Esophagus muscularis mucosa (tissue), 4 donors: ENCODE results near the gene AGPAT4. TPM values are rescaled to one million over a fixed set of nuclear protein-coding genes. Genes with fewer than 3 reads are reported as not detected.
A peak's percentile ranks its signal among the peaks of the same experiment; 100 is the strongest.

ENCODE experiments used
- DNase-seq: peaks from one replicate; pipeline ENCODE4 v3.0.0-alpha.2; 2017; ENCODE audit errors: extremely low spot score
- H3K27ac ChIP-seq, 4 donors: fragments of 200-600 bp; sonication (generic); replicated peaks in 1 of 4; 1 replicate in 3 of 4; 2 replicates in 1 of 4; pipeline ENCODE4 v1.5.1; 2016 to 2019; ENCODE audit warnings: mild to moderate bottlenecking in 1 of 4
- H3K27me3 ChIP-seq, 4 donors: fragments of 200-600 bp; sonication (generic); one replicate each; pipeline versions ENCODE4 v1.5.1 to v1.6.0; 2016 to 2019
- H3K36me3 ChIP-seq, 4 donors: fragments of 200-600 bp; sonication (generic); one replicate each; pipeline ENCODE4 v1.5.1; 2016 to 2019
- H3K4me1 ChIP-seq, 4 donors: fragments of 200-600 bp; sonication (generic); one replicate each; pipeline ENCODE4 v1.5.1; 2016 to 2019
- H3K4me3 ChIP-seq, 4 donors: fragments of 200-600 bp; sonication (generic); 1 replicate in 2 of 4; 2 replicates in 2 of 4; pipeline ENCODE4 v1.5.1; 2016 to 2019; ENCODE audit warnings: mild to moderate bottlenecking in 4 of 4, moderate library complexity in 1 of 4
- H3K9me3 ChIP-seq, 4 donors: fragments of 200-600 bp; sonication (generic); 1 replicate in 3 of 4; 2 replicates in 1 of 4; pipeline ENCODE4 v1.5.1; 2016 to 2019
- EP300 ChIP-seq: sonication (generic); formaldehyde crosslinking; IDR thresholded peaks from one replicate; pipeline ENCODE4 v1.6.1; 2017; ENCODE audit warnings: antibody characterized with exemption
- POLR2A ChIP-seq: fragments of 450-650 bp; IDR thresholded peaks from one replicate; pipeline ENCODE4 v1.6.1; 2017; ENCODE audit warnings: antibody characterized with exemption, moderate library complexity, mild to moderate bottlenecking, low read depth
- POLR2AphosphoS5 ChIP-seq, 2 donors: sonication (generic); formaldehyde crosslinking; IDR thresholded peaks; one replicate each; pipeline ENCODE4 v1.6.1; 2017; ENCODE audit warnings: antibody characterized with exemption in 2 of 2
- WGBS: methylation state at CpG from one replicate; pipeline ENCODE4 v1.1.5; 2018; 5-methylcytosine and 5-hydroxymethylcytosine counted together
- intact Hi-C: fragments of 100-400 bp; cut with DNase I; formaldehyde crosslinking; loops from one replicate; pipeline ENCODE4 v1.15.1; 2023
- total RNA-seq, 4 donors: library from RNA; depleted of rRNA; stranded (reverse); fragments of >200 nt; gene quantifications; one replicate each; pipeline versions ENCODE4 v1.1.0 to v1.2.1, GENCODE V29; 2016
- TF ChIP-seq, protein P1 (sequence below), 3 experiments: fragments of 200-600 bp in 2 of 3; fragments of 450-650 bp in 1 of 3; sonication (generic) in 2 of 3; IDR thresholded peaks; one replicate each; pipeline ENCODE4 v1.5.1; 2017 to 2019; ENCODE audit warnings: antibody characterized with exemption in 3 of 3, mild to moderate bottlenecking in 2 of 3, moderate library complexity in 1 of 3

The AGPAT4 gene
- total RNA-seq, 4 donors from 2014 or later, result 7.9 to 12.6 (median 10.0) TPM

- H3K4me3 ChIP-seq, result no peak overlapping the region
- H3K27ac ChIP-seq, result peak overlapping the region in 2 of 4 donors; percentile 21 to 57
- TF ChIP-seq, protein P1, sequence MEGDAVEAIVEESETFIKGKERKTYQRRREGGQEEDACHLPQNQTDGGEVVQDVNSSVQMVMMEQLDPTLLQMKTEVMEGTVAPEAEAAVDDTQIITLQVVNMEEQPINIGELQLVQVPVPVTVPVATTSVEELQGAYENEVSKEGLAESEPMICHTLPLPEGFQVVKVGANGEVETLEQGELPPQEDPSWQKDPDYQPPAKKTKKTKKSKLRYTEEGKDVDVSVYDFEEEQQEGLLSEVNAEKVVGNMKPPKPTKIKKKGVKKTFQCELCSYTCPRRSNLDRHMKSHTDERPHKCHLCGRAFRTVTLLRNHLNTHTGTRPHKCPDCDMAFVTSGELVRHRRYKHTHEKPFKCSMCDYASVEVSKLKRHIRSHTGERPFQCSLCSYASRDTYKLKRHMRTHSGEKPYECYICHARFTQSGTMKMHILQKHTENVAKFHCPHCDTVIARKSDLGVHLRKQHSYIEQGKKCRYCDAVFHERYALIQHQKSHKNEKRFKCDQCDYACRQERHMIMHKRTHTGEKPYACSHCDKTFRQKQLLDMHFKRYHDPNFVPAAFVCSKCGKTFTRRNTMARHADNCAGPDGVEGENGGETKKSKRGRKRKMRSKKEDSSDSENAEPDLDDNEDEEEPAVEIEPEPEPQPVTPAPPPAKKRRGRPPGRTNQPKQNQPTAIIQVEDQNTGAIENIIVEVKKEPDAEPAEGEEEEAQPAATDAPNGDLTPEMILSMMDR (IDR thresholded peaks at IDR 0.05), result no peak
- TF ChIP-seq POLR2A, result no peak
- peak in 1 of 2 donors; percentile 12 for TF ChIP-seq POLR2AphosphoS5 (IDR thresholded peaks at IDR 0.05)
- no peaks in the 10 kb centered on the region for H3K9me3 ChIP-seq
- no peaks in the 10 kb centered on the region for H3K36me3 ChIP-seq
- no peaks in the 10 kb centered on the region for H3K27me3 ChIP-seq
- intact Hi-C loops, result no loop called here
- peaks cover 4 to 51% (median 41%) of the 10 kb centered on the region in 4 donors for H3K4me1 ChIP-seq
- 57% methylated on average over 15 of the region's 15 CpGs for WGBS
- DNase-seq, result no peak
Measured at GRCh38 chr6:161235776-161236633, 37.9 kb downstream of the AGPAT4 start.

GRCh38 chr6:161233986-161234661 is 39.7 kb downstream of the AGPAT4 start:
- H3K27me3 ChIP-seq, result no peaks in the 10 kb centered on the region
- no peak for DNase-seq
- H3K4me1 ChIP-seq, result peaks cover 4 to 50% (median 41%) of the 10 kb centered on the region in 4 donors
- no peaks in the 10 kb centered on the region for H3K36me3 ChIP-seq
- intact Hi-C loops, result no loop called here
- no peaks in the 10 kb centered on the region for H3K9me3 ChIP-seq
- TF ChIP-seq POLR2AphosphoS5 (IDR thresholded peaks at IDR 0.05) (no peak), EP300 (no peak), POLR2A (no peak)
- TF ChIP-seq, protein P1 (IDR thresholded peaks at IDR 0.05), result no peak
- WGBS, result 53% methylated on average over 10 of the region's 10 CpGs
- no peak overlapping the region for H3K4me3 ChIP-seq
- H3K27ac ChIP-seq, result peak overlapping the region in 2 of 4 donors; percentile 40 to 47

DNA sequence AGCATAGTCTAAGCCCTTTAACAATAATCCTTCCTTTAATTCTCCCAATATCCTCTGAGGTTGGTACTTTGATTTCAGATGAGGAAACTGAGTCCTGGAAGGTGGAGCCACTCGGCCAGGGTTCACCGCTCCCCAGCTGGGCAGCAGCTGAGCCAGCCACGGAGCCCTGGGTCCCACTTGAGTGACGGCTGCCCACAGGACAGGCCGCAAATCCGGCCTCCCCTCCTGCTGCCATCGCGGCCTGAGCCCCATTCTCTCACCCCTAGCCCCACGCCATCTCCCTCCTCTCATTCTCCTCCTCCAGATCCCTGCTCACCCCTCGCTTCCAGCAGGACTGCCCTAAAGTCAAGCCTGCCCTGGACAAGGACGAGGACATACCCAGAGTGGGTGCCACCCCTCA is 41.4 kb downstream of the AGPAT4 start:
- H3K9me3 ChIP-seq, result no peaks in the 10 kb centered on the region
- peaks cover 4 to 58% (median 55%) of the 10 kb centered on the region in 4 donors for H3K4me1 ChIP-seq
- intact Hi-C loops, result no loop called here
- no peaks in the 10 kb centered on the region for H3K36me3 ChIP-seq
- TF ChIP-seq, protein P1 (IDR thresholded peaks at IDR 0.05), result no peak
- TF ChIP-seq POLR2AphosphoS5 (IDR thresholded peaks at IDR 0.05), result no peak
- no peak for TF ChIP-seq EP300
- TF ChIP-seq POLR2A, result no peak
- DNase-seq, result no peak
- no peak overlapping the region for H3K4me3 ChIP-seq
- no peak overlapping the region for H3K27ac ChIP-seq
- 98% methylated on average over 11 of the region's 11 CpGs for WGBS
- no peaks in the 10 kb centered on the region for H3K27me3 ChIP-seq

- Histone ChIP-seq H3K4me1 (peaks cover 4 to 60% (median 58%) of the 10 kb centered on the region in 4 donors), H3K4me3 (no peak overlapping the region), H3K36me3 (no peaks in the 10 kb centered on the region), H3K27me3 (no peaks in the 10 kb centered on the region), H3K9me3 (no peaks in the 10 kb centered on the region), H3K27ac (no peak overlapping the region)
- 80% methylated on average over 9 of the region's 9 CpGs for WGBS
- DNase-seq, result no peak
- TF ChIP-seq, protein P1 (IDR thresholded peaks at IDR 0.05), result no peak
- no peak for TF ChIP-seq POLR2AphosphoS5 (IDR thresholded peaks at IDR 0.05)
- intact Hi-C loops, result no loop called here
Measured at GRCh38 chr6:161232010-161232409, 41.9 kb downstream of the AGPAT4 start.
